Fibroblast of skin of abdomen (primary cell): Measurements from ENCODE around the gene C9orf57. TPM values are rescaled to one million over a fixed set of nuclear protein-coding genes. Genes with fewer than 3 reads are reported as not detected.
"Not testable (repeated sequence)": the region's sequence is repeated elsewhere in the genome, so short reads cannot be mapped to it uniquely, and the experiment has no call there.

Experiments used
- DNase-seq: peaks from one replicate; pipeline ENCODE4 v3.0.0-alpha.2; 2013
- polyA plus RNA-seq, 2 experiments: library from polyadenylated mRNA; unstranded; fragments of 120-200 nt; gene quantifications; one replicate each; pipeline ENCODE4 v1.2.1, GENCODE V29; 2013; ENCODE audit not compliant: insufficient read length in 2 of 2

The C9orf57 gene, protein sequence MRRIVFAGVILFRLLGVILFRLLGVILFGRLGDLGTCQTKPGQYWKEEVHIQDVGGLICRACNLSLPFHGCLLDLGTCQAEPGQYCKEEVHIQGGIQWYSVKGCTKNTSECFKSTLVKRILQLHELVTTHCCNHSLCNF
- polyA plus RNA-seq (2013, experiment 1 of 2; ENCODE audit: insufficient read length) = not detected
- polyA plus RNA-seq (2013, experiment 2 of 2; ENCODE audit: insufficient read length) = not detected

DNA sequence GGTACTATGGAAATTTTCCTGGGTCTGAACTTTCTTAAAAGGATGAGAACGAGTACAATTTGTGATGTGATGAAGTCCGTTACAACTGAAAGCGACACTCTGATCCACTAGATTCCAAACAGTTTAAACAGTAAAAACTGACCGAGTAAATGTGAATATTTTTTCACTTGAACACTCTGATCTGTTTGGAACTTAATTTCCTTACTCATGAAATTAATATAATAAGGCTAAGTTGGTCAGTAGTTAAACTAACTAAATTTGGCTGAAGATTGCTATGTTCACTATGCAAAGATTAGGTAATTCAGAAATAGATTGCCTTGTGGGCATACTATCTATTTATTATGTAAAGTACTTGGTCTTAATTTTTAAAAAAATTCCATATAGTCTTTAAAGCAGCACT lies at the start of gene C9orf57:
C9orf57 (minus strand) TSS at position 101 of the 400 bp plus-strand sequence. CDS start 1,282 bp downstream, outside the sequence.
- no peak for DNase-seq

DNA sequence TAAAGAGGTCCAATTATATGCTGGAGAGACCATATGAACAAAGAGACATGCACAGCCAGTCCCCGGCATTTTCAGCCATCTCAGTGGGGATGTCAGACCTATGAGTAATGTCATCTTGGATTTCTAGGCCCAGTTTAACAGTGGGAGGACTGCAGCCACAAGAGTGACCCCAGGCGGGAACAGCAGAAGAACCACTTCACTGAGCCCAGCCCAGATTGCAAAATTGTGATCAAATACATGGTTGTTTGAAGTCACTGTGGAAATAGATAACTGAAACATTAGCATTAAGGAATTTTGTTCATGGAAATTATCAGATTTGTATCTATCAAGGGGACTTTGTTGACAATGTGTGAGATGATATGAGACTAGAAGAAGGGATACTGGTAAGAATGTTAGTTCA lies 42.1 kb upstream of the C9orf57 start:
- no peak for DNase-seq

DNA sequence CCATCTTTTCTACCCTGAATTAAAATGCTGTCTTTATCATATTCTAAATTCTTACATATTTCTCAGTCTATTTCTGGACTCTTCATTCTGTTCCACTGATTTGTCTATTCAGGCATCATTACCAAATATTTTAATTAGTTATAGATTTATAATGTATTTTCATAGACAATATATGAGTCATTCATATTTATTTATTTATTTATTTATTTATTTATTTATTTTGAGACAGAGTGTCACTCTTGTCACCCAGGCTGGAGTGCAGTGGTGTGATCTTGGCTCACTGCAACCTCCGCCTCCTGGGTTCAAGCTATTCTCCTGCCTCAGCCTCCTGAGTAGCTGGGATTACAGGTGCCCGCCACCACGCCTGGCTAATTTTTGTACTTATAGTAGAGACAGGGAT lies 35.1 kb upstream of the C9orf57 start:
- not testable (repeated sequence) for DNase-seq

DNA sequence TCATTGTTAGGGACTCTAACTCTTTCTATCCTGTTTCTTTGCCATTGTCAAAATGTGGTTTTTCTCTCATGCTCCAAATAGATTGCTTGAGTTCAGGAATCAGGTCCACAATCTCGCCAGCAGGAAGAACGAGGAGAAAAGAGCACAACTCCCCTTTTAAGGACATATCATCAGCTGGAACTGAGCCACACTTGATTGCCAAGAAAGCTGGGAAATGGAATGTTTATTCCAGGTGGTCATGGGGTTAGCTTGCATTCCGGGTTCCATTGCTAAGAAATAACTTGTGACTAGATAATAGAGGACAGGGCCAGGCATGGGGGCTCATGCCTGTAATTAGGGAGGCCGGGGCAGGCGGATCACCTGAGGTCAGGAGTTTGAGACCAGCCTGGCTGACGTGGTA lies 32.4 kb upstream of the C9orf57 start:
- no peak for DNase-seq

DNA sequence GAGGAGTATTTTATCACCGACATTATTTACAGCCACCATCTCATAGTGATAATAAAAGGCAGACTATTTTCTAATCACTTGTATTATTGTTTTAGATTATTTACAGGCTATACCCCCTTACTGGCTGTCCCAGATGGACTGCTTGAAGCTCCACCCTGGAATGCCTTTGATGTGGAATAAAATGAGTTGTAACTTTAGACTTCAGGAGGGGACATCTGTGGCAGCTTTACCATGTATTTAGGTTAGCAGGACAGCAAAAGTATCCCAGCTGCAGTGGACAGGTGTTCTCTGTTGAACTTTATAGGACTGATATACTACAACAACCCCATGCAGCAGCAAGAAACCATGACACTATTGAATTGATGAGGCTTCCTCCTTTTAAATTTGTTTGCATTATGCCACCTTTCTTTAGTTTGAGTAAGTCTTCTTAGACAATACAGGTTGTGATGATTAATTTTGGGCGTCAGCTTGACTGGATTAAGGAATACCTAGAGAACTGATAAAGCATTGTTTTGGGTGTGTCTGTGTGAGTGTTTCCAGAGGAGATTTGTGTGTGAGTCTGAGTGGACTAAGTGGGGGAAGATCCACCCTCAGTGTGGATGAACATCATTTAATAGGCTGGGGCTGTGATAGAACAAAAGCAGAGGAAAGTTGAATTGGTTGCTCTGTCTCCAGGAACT lies 29.2 kb upstream of the C9orf57 start:
- no peak for DNase-seq

DNA sequence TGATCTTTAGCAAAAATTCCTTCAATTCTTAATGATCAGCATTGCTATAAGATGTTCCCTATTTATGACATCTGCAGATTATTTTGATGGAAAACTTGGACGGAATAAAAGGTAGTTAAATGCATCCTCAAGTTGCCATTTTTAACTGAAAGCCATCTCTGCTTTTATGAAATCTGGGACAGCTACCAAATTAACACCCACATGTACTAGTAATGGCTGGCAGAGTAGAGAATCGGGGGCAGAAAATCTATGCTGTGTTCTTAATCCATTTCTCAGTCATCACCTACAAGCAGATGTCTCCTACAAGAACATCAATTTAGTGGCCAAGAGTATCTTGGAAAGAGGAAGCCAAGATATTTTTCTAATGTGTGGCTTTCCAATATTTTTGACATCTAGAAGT lies 22.1 kb upstream of the C9orf57 start:
- no peak for DNase-seq

DNA sequence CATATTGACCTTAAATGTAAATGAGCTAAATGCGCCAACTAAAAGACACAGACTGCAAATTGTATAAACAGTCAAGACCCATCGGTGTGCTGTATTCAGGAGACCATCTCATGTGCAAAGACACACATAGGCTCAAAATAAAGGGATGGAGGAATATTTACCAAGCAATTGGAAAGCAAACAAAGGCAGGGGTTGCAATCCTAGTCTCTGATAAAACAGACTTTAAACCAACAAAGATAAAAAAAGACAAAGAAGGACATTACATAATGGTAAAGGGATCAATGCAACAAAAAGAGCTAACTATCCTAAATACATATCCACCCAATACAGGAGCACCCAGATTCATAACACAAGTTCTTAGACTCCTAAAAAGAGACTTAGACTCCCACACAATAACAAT lies 14.3 kb upstream of the C9orf57 start:
- DNase-seq = not testable (repeated sequence)

DNA sequence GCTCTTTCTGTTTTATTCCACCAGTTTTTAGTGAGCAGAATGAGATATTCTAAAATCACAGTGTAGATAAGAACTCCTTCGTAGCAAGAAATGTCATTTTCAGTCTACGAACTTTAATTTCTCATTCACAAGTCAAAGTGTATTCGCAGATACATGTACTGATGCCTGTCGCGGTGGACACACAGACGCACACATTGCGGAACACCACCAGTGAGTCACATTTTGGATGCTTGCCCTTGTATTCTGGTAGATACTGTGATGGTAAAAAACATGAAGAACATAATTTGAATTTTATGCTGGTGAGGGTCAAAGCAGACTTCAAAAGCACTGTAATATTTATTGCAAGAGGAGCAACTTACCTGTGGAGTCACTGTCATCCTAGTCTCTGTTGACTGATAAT lies 4.7 kb upstream of the C9orf57 start:
- no peak for DNase-seq

DNA sequence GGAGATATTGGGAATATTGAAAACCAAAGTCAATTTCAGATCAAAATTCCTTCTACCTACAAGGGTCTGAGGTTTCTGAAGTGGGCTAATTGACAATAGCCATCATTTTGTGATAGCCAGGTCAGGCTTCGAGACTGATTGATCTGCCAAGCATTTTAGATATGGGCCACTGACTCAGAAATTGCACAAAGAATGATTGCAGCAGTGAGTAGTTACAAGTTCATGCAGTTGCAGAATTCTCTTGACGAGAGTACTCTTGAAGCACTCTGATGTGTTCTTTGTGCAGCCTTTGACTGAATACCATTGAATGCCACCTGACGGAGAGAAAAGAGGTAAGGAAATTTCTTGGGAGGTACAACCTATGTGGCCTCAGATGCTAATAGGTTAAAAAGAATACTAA lies 8.3 kb downstream of the C9orf57 start:
- DNase-seq = no peak

DNA sequence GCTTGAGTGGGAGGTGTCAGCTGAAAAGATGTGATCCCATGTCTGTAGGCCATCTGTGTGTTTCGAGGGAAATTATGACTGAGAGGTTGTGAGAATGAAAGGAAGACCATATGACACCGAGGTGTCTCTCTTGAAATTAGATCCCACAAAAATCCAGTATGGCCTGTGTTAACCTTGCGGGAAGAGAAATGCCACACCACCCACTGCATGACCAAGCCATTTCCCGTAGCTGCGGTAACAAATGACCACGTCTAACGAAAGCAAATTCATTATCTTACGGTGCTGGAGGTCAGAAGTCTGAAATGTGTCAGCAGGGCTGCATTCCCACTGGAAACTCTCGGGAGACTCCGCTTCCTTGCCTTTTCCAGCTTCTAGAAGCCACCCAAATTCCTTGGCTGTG lies 11.6 kb downstream of the C9orf57 start:
- peak; percentile 45 for DNase-seq

DNA sequence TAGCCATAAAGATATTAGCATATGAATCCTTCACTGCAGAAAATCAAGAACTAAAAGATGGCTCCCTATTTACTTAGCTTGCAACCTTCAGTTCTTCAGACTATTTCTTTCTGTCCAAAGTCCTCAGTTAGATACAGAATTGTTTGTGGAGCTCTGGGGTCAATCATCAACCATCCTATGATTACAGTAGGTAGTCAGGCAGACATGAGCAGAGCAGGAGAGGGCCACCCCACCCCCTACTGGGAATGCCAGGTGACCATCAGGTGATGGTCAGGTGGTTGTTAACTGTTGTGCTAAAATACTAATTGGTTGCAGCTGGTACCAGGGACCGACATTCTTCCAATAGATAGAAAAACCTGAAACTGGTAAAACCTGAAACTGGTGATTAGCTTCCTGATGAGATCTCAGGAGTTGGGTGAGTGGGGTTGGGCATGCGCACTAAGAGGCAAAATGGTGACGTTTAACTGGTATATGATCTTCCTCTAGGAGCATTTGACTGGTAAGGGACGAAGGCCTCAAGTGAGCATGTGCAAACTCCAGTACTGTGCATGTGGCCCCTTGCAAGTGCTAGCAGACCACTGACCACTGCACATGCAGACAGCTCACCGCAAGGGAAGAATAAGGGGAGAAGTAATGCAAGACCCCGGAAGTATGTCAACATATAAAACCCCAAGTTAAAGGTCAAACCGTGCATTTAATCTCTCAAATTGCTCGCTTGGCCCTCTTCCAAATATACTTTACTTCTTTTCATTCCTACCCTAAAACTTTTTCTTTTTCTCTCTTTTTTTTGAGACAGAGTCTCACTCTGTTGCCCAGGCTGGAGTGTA lies 13.6 kb downstream of the C9orf57 start:
- no peak for DNase-seq

DNA sequence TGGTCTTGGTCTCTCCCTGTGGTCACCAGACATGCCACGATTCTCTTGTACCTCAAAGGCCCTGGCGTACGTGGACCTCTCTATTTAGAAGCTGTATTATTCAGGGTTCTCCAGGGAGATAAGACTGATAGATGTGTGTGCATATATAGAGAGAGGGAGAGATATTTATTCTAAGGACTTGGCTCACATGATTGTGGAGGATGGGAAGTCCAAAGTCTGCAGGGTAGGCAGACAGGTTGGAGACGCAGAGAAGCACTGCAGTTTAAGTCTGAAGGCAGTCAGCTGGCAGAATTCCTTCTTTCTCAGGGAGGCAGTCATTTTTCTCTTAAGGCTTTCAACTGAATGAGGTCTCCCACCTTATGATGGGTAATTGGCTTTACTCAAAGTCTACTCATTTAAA lies 16.3 kb downstream of the C9orf57 start:
- no peak for DNase-seq

DNA sequence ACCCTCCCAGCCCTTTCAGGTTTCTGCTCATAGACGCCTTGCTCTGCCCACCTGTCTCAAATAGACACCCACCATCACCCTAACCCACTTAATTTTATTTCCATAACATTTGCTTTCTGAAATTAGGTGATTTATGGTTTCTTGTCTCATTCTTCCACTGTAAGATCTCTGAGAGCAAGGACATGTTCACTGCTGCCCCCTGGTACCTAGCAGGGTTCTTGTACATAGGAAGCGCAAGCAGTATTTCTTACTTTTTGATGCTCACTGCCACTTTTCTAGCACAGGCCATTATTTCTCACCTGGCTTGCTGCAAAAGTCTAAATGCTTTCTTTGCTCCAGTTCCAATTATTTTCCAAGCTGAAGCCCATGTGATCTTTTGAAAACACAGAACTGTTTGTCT lies 16.8 kb downstream of the C9orf57 start:
- no peak for DNase-seq

DNA sequence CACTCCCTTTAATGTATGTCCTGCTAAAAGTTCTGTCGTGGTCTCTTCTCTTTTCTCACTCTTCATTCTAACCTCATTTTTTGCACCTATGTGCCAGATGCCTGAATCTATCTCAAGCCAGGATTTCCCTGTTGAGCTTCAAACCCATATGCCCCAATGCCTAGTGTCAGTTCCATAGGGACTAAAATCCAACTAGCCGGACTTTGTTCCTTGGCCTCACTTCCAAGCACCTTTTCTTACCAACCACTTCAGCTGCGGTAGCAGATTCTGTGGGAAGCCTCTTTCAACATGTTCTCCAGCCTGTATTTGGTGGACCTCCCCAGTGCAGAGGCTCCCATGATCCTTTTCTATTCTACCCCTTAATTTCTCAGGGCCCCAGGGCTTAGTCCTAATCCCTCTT lies 17.5 kb downstream of the C9orf57 start:
- no peak for DNase-seq

DNA sequence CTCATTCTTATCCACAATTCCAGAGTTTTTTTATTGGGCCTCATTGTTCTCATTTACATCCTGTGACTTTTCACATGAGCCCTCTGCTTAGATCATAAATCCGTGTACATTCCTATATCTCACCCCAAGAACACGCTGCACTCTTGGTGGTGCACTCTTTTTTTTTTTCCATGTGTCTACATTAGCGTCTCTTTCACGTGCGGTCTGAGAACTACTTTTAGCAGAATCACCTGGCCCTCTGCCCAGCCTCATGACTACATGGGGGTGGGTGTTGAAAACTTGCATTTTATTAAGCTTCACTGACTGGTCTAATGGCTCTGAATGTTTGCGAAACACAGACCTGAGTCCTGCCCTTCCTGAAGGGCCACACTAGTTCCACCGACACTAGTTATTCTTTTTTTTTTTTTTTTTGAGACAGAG lies 18.6 kb downstream of the C9orf57 start:
- DNase-seq = peak; percentile 96

DNA sequence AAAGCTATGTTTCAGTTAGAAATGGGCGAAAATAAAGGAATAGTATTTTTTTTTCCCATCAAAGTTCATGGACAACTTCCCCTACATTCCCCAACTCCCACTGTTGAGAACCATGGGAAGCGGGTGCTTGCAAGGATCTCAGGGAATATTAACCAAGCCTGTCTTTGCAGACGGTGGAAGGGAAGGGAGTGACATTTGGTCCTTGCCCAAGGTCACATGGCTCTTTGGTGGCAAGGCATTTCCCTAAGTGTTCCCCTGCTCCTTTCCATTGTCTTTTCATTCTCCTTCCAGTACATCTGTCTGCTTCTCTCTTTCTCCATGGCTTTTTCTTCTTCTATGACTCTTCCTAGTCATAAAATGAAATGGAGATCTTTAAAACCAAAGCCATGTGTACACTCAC lies 19.0 kb downstream of the C9orf57 start:
- no peak for DNase-seq

DNA sequence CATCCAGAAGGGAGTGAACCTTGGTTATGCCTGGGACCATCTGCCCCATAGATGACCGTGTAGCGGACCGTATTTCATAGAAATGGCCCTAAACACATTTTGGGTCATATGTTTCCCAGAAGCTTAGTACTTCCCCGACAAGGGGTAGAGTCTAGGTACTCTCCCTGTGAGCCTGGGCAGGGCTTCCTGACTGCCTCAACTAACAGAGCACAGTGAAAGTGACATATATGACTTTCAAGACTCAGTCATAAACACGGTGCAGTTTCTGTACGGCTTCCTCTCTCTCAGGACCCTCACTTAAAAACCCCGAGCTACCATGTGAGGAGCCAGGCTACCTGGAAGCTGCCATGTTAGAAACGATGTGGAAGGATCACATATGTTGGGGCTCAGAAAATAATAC lies 20.9 kb downstream of the C9orf57 start:
- no peak for DNase-seq

DNA sequence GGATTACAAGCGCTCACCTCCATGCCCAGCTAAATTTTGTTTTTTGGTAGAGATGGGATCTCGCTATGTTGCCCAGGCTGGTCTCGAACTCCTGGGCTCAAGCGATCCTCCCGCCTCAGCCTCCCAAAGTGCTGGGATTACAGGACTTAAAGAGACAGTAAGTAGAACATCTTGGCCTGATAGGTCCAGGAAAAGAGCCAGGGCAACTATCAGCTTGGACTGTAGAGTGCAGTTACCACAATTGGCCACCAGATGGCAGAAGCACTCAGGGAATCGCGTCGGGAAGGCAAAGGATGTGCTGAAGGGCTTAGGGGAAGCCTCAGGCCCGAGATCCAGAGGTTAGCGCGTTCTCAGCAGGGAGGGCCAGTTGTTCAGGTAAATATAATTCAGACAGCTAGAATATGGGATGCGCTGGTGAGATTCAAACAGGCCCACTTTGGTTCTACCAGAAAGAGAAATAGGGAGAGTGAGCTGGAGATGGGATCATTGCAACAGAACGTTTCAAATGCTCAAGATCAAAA lies 21.5 kb downstream of the C9orf57 start:
- peak; percentile 74 for DNase-seq

DNA sequence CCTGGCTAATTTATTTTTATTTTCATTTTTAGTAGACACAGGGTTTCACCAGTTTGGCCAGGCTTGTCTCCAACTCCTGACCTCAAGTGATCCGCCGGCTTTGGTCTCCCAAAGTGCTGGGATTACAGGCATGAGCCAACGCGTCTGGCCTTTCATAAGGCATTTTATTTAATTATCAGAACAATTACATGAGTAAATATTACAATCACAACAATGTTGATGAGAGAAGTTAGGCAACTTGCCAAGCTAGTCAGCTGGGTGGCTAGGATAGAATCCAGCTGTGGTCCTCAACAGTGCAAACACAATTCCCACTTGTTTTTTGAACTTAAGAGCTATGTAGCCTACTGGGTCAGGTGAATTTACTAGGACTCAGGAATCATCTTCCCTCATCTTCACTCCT lies 22.0 kb downstream of the C9orf57 start:
- no peak for DNase-seq

DNA sequence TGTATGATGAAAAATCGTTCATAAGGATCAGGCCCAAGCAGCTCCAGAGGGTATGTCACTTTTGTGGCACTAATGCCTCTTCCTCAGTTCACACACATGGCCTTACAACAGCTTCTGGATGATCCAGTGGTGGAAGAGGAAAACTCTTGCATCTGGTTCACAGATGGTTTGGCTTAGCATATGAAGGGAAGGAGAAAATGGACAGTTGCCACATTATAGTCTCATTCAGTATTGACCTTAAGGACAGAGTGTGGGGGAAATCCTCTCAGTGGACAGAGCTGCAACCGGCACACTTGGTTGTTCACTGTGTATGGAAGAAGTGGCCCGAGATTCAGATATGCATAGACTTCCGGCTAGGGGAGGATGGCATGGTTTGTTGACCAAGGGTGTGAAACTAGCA lies 22.8 kb downstream of the C9orf57 start:
- no peak for DNase-seq

DNA sequence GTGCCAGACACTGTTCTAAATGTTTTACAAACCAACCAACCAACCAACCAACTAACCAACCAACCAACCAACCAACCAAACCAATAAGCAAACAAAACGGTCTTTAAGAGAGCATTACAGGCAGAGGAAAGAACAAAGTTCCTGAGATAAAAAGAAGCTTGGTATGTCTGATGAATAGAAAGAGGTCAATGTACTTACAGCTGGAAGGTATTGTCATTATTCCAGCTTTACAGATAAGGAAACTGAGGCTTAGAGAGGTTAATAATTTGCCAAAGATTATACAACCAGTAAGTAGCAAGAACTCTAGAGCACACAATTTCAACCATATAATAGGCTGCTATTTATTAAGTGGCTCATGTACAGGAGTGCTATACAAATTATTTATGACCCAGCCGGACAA lies 29.6 kb downstream of the C9orf57 start:
- no peak for DNase-seq

DNA sequence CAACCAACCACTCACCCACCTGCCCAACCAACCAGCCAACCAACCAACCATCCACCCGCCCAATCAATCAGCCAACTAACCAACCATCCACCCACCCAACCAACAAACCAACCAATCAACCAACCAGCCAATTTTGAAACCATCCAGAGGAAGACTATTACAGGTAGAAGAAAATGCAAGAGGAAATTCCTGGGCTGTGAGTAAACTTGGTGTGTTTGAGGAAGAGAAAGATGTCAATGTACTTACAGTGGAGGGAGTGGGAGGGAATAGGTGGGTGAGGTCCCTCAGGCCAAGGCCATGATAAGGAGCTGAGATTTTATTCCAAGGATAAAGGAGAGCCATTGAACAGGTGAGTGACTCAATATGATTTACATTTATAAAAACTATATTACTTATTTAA lies 30.4 kb downstream of the C9orf57 start:
- DNase-seq = no peak

DNA sequence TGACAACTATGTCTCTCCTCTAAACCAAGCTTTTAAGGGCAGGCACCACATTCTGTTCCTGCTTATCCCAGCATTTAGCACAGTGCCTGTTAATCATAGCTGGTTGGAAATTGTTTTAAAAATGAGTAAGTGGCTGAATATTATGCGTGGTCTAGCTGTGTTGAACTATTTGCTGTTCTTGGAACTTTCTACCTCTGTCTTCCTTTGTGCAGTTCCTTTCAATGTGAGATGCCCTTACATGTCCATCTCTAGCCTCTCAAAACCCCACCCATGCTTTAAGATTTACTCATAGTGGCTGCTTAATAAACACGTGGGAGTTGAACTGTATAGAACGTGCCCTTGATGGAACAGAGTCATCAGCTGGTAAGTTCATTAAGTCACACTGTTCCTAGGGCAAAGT lies 34.5 kb downstream of the C9orf57 start:
- peak; percentile 47 for DNase-seq
